ENCODE data around the gene DDX18. TPM values are rescaled to one million over a fixed set of nuclear protein-coding genes. Genes with fewer than 3 reads are reported as not detected.
"Not testable (repeated sequence)": the region's sequence is repeated elsewhere in the genome, so short reads cannot be mapped to it uniquely, and the experiment has no call there.

The DDX18 gene
- total RNA-seq, 1 donor from 2014 or later, result 51.9 TPM

GRCh38 chr2:117815946-117816345, 1.5 kb downstream of the DDX18 start:
- no peak for TF ChIP-seq CTCF (conservative IDR thresholded peaks at IDR 0.05; ENCODE audit: low read depth, low read length)
- H3K4me3 ChIP-seq (ENCODE audit: low read depth, low read length), result peak overlapping the region; percentile 88
- no peak for DNase-seq (ENCODE audit: low read depth)

GRCh38 chr2:117818921-117819320, 4.4 kb downstream of the DDX18 start:
- no peak overlapping the region for H3K4me3 ChIP-seq (ENCODE audit: low read depth, low read length)
- no peak for TF ChIP-seq CTCF (conservative IDR thresholded peaks at IDR 0.05; ENCODE audit: low read depth, low read length)
- no peak for DNase-seq (ENCODE audit: low read depth)

- no peak for TF ChIP-seq CTCF (conservative IDR thresholded peaks at IDR 0.05; ENCODE audit: low read depth, low read length)
- no peak overlapping the region for H3K4me3 ChIP-seq (ENCODE audit: low read depth, low read length)
- DNase-seq (ENCODE audit: low read depth), result no peak
Measured at GRCh38 chr2:117820444-117820843, 6.0 kb downstream of the DDX18 start.

- no peak overlapping the region for H3K4me3 ChIP-seq (ENCODE audit: low read depth, low read length)
- DNase-seq (ENCODE audit: low read depth), result no peak
- no peak for TF ChIP-seq CTCF (conservative IDR thresholded peaks at IDR 0.05; ENCODE audit: low read depth, low read length)
Measured at GRCh38 chr2:117825437-117825836, 10.9 kb downstream of the DDX18 start.

GRCh38 chr2:117827464-117827863, 13.0 kb downstream of the DDX18 start:
- not testable (repeated sequence) for DNase-seq (ENCODE audit: low read depth); H3K4me3 ChIP-seq (ENCODE audit: low read depth, low read length)

GRCh38 chr2:117828870-117829269, 14.4 kb downstream of the DDX18 start:
- no peak for DNase-seq (ENCODE audit: low read depth)
- no peak for TF ChIP-seq CTCF (conservative IDR thresholded peaks at IDR 0.05; ENCODE audit: low read depth, low read length)
- no peak overlapping the region for H3K4me3 ChIP-seq (ENCODE audit: low read depth, low read length)

GRCh38 chr2:117832332-117832731, 17.8 kb downstream of the DDX18 start:
- DNase-seq (ENCODE audit: low read depth), result no peak
- no peak overlapping the region for H3K4me3 ChIP-seq (ENCODE audit: low read depth, low read length)
- TF ChIP-seq CTCF (conservative IDR thresholded peaks at IDR 0.05; ENCODE audit: low read depth, low read length), result no peak

All from epithelial cell of proximal tubule (primary cell).